Keratinocyte (primary cell): ENCODE measurements around the gene RNF31. TPM values are rescaled to one million over a fixed set of nuclear protein-coding genes. Genes with fewer than 3 reads are reported as not detected.

Experiments used
- DNase-seq: peaks from one replicate; pipeline ENCODE4 v3.0.0-alpha.2; 2011; ENCODE audit warnings: low read depth, missing footprints, low spot score
- FAIRE-seq: peaks from 2 replicates; lab custom pipeline; 2011; peaks lifted over from hg19 to GRCh38; lab: Jason Lieb, UNC
- H2AFZ ChIP-seq: 2 replicates; pipeline ENCODE4 v1.6.0; 2012; ENCODE audit warnings: low read length, control low read depth, inconsistent platforms; ENCODE audit not compliant: control insufficient read depth
- H3K27ac ChIP-seq: 2 replicates; pipeline ENCODE4 v1.5.1; 2011; ENCODE audit warnings: low read length; ENCODE audit not compliant: control insufficient read depth, insufficient read depth
- H3K27me3 ChIP-seq: 3 replicates; pipeline ENCODE4 v1.6.0; 2011; ENCODE audit warnings: low read length; ENCODE audit not compliant: control insufficient read depth, insufficient read depth; ENCODE audit errors: extremely low read depth
- H3K36me3 ChIP-seq, 2 experiments: 2 replicates in 1 of 2; 3 replicates in 1 of 2; pipeline ENCODE4 v1.5.1; 2011; ENCODE audit warnings: low read length in 2 of 2, mild to moderate bottlenecking in 1 of 2; ENCODE audit not compliant: control insufficient read depth in 2 of 2, insufficient read depth in 2 of 2; ENCODE audit errors: extremely low read depth in 1 of 2
- H3K4me1 ChIP-seq: 3 replicates; pipeline ENCODE4 v1.5.1; 2011; ENCODE audit warnings: low read length; ENCODE audit not compliant: control insufficient read depth, insufficient read depth; ENCODE audit errors: extremely low read depth
- H3K4me2 ChIP-seq: 3 replicates; pipeline ENCODE4 v1.6.0; 2011; ENCODE audit warnings: low read depth, low read length; ENCODE audit not compliant: control insufficient read depth, insufficient read depth; ENCODE audit errors: extremely low read depth
- H3K4me3 ChIP-seq, 3 experiments: fragments of 200-600 bp in 1 of 3; sonication (generic) in 1 of 3; 2 replicates in 2 of 3; 3 replicates in 1 of 3; pipeline ENCODE4 v1.5.1; 2011 to 2016; ENCODE audit warnings: low read length in 3 of 3, mild to moderate bottlenecking in 3 of 3, control low read depth in 2 of 3, inconsistent platforms in 1 of 3, low read depth in 1 of 3, mixed read lengths in 1 of 3, mixed run types in 1 of 3, moderate library complexity in 1 of 3; ENCODE audit not compliant: control insufficient read depth in 2 of 3, insufficient read depth in 2 of 3; ENCODE audit errors: extremely low read depth in 1 of 3
- H3K79me2 ChIP-seq: 2 replicates; pipeline ENCODE4 v1.6.0; 2012; ENCODE audit warnings: low read length; ENCODE audit not compliant: control insufficient read depth, insufficient read depth
- H3K9ac ChIP-seq: 3 replicates; pipeline ENCODE4 v1.6.0; 2011; ENCODE audit warnings: low read length; ENCODE audit not compliant: control insufficient read depth, insufficient read depth; ENCODE audit errors: extremely low read depth
- H3K9me1 ChIP-seq: 3 replicates; pipeline ENCODE4 v1.6.0; 2011; ENCODE audit warnings: low read length; ENCODE audit not compliant: control insufficient read depth, insufficient read depth; ENCODE audit errors: extremely low read depth
- H3K9me3 ChIP-seq: 2 replicates; pipeline ENCODE4 v1.5.1; 2012; ENCODE audit warnings: low read depth, low read length; ENCODE audit not compliant: control insufficient read depth
- H4K20me1 ChIP-seq: 3 replicates; pipeline ENCODE4 v1.6.0; 2011; ENCODE audit warnings: low read length; ENCODE audit not compliant: control insufficient read depth, insufficient read depth; ENCODE audit errors: extremely low read depth
- CTCF ChIP-seq, 3 experiments: IDR thresholded peaks in 1 of 3; conservative IDR thresholded peaks in 1 of 3; optimal IDR thresholded peaks in 1 of 3; 2 replicates in 2 of 3; 3 replicates in 1 of 3; pipeline versions ENCODE3 to v1.5.1; 2011; ENCODE audit warnings: low read length in 3 of 3, mild to moderate bottlenecking in 3 of 3, moderate library complexity in 2 of 3, control low read depth in 1 of 3, inconsistent platforms in 1 of 3; ENCODE audit not compliant: insufficient read depth in 2 of 3; ENCODE audit errors: extremely low read depth in 1 of 3
- EZH2 ChIP-seq: IDR thresholded peaks from one replicate; pipeline ENCODE4 v1.6.1; 2012; ENCODE audit warnings: inconsistent platforms, mild to moderate bottlenecking, low read length, moderate library complexity
- dilution Hi-C: fragments of 300-500 bp; cut with MboI; formaldehyde crosslinking; loops from one replicate; pipeline ENCODE4 v1.7.0; 2020; ENCODE audit warnings: low sequenced_read_pairs; ENCODE audit not compliant: extremely low pct_ligation_motif_present
- polyA plus RNA-seq, 5 experiments: library from polyadenylated mRNA; depleted of rRNA in 3 of 5; stranded (reverse) in 3 of 5; stranded (forward) in 1 of 5; unstranded in 1 of 5; fragments of >200 nt; gene quantifications; 1 replicate in 1 of 5; 2 replicates in 3 of 5; 3 replicates in 1 of 5; pipeline versions ENCODE4 v1.2.1 to v1.2.3, GENCODE V29; 2011 to 2012; ENCODE audit warnings: missing spikeins in 2 of 5, low read depth in 1 of 5, low replicate concordance in 1 of 5

Gene RNF31
- polyA plus RNA-seq, 1 donor (not counting 4 experiments of a cell fraction or from before 2014, with no cell fraction given) = 17.4 TPM

- TF ChIP-seq EZH2 (no peak), CTCF (optimal IDR thresholded peaks at IDR 0.05 in 1 of 3, IDR thresholded peaks at IDR 0.05 in 1 of 3, conservative IDR thresholded peaks at IDR 0.05 in 1 of 3; ENCODE audit: extremely low read depth in 1 of 3, insufficient read depth in 2 of 3, low read length in 3 of 3) (no peak)
- Histone ChIP-seq H3K4me2 (no peak overlapping the region), H3K36me3 (peaks cover 46 to 52% of the 10 kb centered on the region in 2 experiments)
Observed at GRCh38 chr14:24155100-24155499, 7.8 kb downstream of the RNF31 start.

DNA sequence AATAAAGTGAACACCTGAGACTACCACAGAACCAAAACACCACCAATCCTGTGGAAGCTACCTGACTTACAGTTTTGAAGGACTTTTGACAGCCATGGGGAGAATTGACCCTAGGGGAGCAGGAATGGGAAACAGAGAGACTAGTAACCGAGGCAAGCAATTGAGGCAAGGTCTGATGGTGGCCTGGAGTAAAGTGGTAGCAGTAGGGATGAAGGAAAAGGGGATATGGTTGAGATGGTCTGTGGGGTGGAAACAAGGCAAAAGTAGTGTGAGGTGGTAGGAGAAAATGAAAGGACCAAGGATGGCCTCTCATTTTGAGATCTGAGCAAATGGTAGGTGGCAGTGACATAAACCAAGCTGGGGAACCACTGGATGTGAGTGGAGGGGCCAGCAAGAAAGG is 9.5 kb downstream of the RNF31 start:
- Histone ChIP-seq H3K27me3 (no peaks in the 10 kb centered on the region), H3K4me2 (no peak overlapping the region), H3K9me1 (no peaks in the 10 kb centered on the region), H3K4me3 (no peak overlapping the region), H2AFZ (no peak overlapping the region), H3K79me2 (peaks cover 10% of the 10 kb centered on the region), H3K9ac (no peak overlapping the region), H4K20me1 (no peaks in the 10 kb centered on the region), H3K27ac (no peak overlapping the region), H3K36me3 (peaks cover 36 to 46% of the 10 kb centered on the region in 2 experiments), H3K4me1 (peaks cover 11% of the 10 kb centered on the region), H3K9me3 (no peaks in the 10 kb centered on the region)
- TF ChIP-seq EZH2 = no peak
- no peak for TF ChIP-seq CTCF (optimal IDR thresholded peaks at IDR 0.05 in 1 of 3, IDR thresholded peaks at IDR 0.05 in 1 of 3, conservative IDR thresholded peaks at IDR 0.05 in 1 of 3; ENCODE audit: extremely low read depth in 1 of 3, insufficient read depth in 2 of 3, low read length in 3 of 3)
- dilution Hi-C loops = no loop called here
- no peak for FAIRE-seq
- DNase-seq = no peak

More at GRCh38 chr14:24155100-24155499, 7.8 kb downstream of the RNF31 start:
- no peak overlapping the region for H2AFZ ChIP-seq
- H3K27me3 ChIP-seq = no peaks in the 10 kb centered on the region
- H3K27ac ChIP-seq = no peak overlapping the region
- dilution Hi-C loops = no loop called here
- H3K9ac ChIP-seq = no peak overlapping the region
- FAIRE-seq (no peak), DNase-seq (no peak)
- H3K9me1 ChIP-seq = no peaks in the 10 kb centered on the region
- no peaks in the 10 kb centered on the region for H4K20me1 ChIP-seq
- no peaks in the 10 kb centered on the region for H3K9me3 ChIP-seq
- peaks cover 14% of the 10 kb centered on the region for H3K79me2 ChIP-seq
- no peaks in the 10 kb centered on the region for H3K4me1 ChIP-seq
- no peak overlapping the region for H3K4me3 ChIP-seq
